Measurements from ENCODE around the gene IRF2BPL. TPM values are rescaled to one million over a fixed set of nuclear protein-coding genes. Genes with fewer than 3 reads are reported as not detected.

Gene IRF2BPL
- total RNA-seq, 2 donors from 2014 or later = 42.0 to 51.1 TPM

GRCh38 chr14:77003960-77004710 is 24.4 kb downstream of the IRF2BPL start:
- H3K4me1 ChIP-seq = peaks cover 0 to 28% of the 10 kb centered on the region in 2 donors
- TF ChIP-seq CTCF (IDR thresholded peaks at IDR 0.05) = no peak

DNA sequence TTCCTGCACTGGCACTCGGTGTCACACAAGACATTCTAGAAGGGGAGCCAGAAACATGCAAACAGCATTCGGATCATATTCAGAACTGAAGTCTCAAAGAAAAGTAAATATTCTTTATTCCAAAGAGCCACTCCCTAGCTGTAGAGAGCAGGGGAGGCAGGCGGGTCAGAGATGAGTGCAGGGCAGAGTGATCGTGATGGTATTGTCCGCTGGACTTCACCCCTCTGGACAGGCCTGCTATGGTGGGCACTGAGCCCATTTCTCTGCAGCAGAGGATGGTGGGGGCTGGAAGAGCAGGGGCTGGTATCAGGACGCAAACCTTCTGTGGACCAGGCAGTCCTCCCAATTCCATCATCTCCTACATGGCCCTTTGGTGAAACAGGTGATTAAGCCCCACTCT is 25.6 kb downstream of the IRF2BPL start:
- no peaks in the 10 kb centered on the region for H3K36me3 ChIP-seq
- no peak for DNase-seq (ENCODE audit: low spot score)

More at GRCh38 chr14:77003960-77004710, 24.4 kb downstream of the IRF2BPL start:
- Histone ChIP-seq H3K9me3 (no peaks in the 10 kb centered on the region), H3K4me3 (no peak overlapping the region), H3K27ac (no peak overlapping the region), H3K36me3 (no peaks in the 10 kb centered on the region), H3K27me3 (no peaks in the 10 kb centered on the region)
- no peak for DNase-seq (ENCODE audit: low spot score)

GRCh38 chr14:77002335-77002734 is 26.2 kb downstream of the IRF2BPL start:
- Histone ChIP-seq H3K4me1 (peaks cover 0 to 13% of the 10 kb centered on the region in 2 donors), H3K27ac (no peak overlapping the region), H3K36me3 (no peaks in the 10 kb centered on the region), H3K4me3 (no peak overlapping the region), H3K27me3 (no peaks in the 10 kb centered on the region), H3K9me3 (no peaks in the 10 kb centered on the region)
- TF ChIP-seq CTCF (IDR thresholded peaks at IDR 0.05) = no peak
- no peak for DNase-seq (ENCODE audit: low spot score)

More for the DNA sequence above, 25.6 kb downstream of the IRF2BPL start:
- TF ChIP-seq CTCF (IDR thresholded peaks at IDR 0.05) = no peak
- H3K27me3 ChIP-seq = no peaks in the 10 kb centered on the region
- peaks cover 0 to 18% of the 10 kb centered on the region in 2 donors for H3K4me1 ChIP-seq
- no peak overlapping the region for H3K4me3 ChIP-seq
- no peaks in the 10 kb centered on the region for H3K9me3 ChIP-seq
- H3K27ac ChIP-seq = no peak overlapping the region

DNA sequence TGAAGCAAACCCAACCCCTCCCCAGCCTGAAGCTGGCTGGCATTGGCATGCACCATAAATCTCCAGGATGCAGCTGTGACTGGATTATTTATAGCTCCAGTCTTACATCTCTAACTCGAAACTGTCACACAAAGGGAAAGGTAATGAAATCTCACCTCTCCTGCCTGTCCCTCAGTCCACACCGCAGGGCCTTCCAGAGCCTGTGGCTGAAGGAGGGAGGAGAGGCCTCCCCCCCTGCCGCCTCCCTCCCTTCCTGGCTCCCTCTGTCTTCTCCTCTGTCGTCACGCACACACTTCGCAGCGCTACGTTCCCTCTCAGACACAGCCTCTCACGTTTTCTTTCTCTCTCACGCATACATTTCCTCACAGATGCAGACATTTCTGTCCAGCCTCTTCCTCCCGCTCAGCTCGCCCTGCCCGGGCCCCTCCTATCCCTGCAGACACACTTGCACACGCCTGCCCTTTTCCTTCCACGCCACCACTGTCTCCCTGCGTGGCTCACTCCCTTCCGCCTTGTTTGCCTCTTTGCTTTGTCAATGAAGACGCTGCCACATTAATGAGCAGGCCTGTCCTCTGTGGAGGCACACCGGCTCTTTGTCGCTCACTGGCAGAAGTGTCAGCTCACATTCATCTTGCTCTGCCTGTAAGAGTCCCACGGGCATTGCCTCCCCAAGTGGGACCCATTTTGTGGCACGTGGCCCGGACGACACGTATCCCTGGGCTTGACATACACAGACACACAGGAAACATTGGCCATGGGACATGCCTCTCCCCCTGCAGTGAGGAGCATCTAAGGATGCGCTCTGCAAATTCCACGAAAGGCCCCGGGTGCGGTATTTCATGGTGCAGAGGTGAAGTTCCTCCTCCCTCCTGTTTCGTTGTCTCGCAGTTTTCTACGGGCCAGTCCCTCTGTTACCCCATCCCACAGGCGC is 27.9 kb downstream of the IRF2BPL start:
- Histone ChIP-seq H3K36me3 (no peaks in the 10 kb centered on the region), H3K4me3 (peak overlapping the region in 1 of 2 donors; percentile 32), H3K27ac (peak overlapping the region in 1 of 2 donors; percentile 31), H3K9me3 (no peaks in the 10 kb centered on the region), H3K27me3 (no peaks in the 10 kb centered on the region), H3K4me1 (peaks cover 0 to 13% of the 10 kb centered on the region in 2 donors)
- no peak for TF ChIP-seq CTCF (IDR thresholded peaks at IDR 0.05)
- no peak for DNase-seq (ENCODE audit: low spot score)

DNA sequence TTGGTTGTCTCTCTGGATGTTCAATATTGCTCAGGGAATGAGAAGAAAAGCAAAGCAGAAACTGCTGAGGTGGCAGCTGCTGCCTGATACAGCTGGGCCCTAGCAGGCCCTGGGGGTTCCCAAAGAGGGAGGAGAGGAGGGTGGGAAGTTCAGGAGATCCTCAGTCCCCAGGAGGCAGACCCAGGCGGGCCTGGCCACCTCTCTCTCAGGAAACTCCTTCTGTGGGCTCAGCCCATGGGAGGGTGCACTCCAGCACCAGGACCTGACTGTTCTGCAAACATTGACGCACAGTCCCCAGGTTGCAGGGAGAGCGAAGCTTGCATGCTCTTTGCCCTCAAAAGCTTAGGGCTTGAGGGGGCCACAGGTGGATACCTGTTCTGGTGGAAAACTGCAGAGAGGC is 29.6 kb downstream of the IRF2BPL start:
- Histone ChIP-seq H3K4me3 (no peak overlapping the region), H3K27ac (no peak overlapping the region), H3K27me3 (no peaks in the 10 kb centered on the region), H3K4me1 (peaks cover 0 to 13% of the 10 kb centered on the region in 2 donors), H3K9me3 (no peaks in the 10 kb centered on the region), H3K36me3 (no peaks in the 10 kb centered on the region)
- TF ChIP-seq CTCF (IDR thresholded peaks at IDR 0.05) = no peak
- DNase-seq (ENCODE audit: low spot score) = no peak

All from right atrium auricular region (tissue), 2 donors.